Heart left ventricle (tissue), 13 donors: ENCODE data around the gene LRP1-AS.

Experiments
- CTCF ChIP-seq, 12 donors: fragments of 200-600 bp; sonication (generic) in 4 of 12; IDR thresholded peaks; one replicate each; pipeline versions ENCODE4 v1.5.0 to v1.8.0; 2018 to 2022; ENCODE audit warnings: antibody characterized with exemption in 12 of 12, mild to moderate bottlenecking in 5 of 12
- POLR2A ChIP-seq, 2 donors: fragments of 450-650 bp; IDR thresholded peaks; one replicate each; pipeline ENCODE4 v1.6.1; 2017; ENCODE audit warnings: antibody characterized with exemption in 2 of 2, mild to moderate bottlenecking in 2 of 2, moderate library complexity in 2 of 2
- donor health status: ischemic (EF 13 %, LVEDD 7.1; RV severe dilation, severe dysfunction).
- donor health status: DM: no; HTN: yes; CAD: no.
- donor health status: DM: no; HTN: no; CAD: no.
- donor health status: ischemic (EF 25% LVEDD 6.9; RV normal size, moderate dysfunction).
- donor health status: ischemic (EF 25% LVEDD 5.7; RV mildly dilated, moderate dysfunction).
- donor health status: ischemic (EF 35%, LVEDD 5.7; RV mildly dilated, moderate dysfunction).
- donor health status: nonischemic (EF 11% LVEDD 7.7; RV severe dilation, severe dysfunction).
- donor health status: DM: yes; HTN: yes; CAD: no.
- donor health status: PGD.
- donor health status: ischemic (EF 29% LVEDD 5.4; RV normal size, mild dysfunction).
- donor health status: nonischemic (EF 23%, LVEDD 6.1; RV moderate dilation, normal function).

- TF ChIP-seq CTCF (IDR thresholded peaks at IDR 0.05) (no peak), POLR2A (IDR thresholded peaks at IDR 0.05) (no peak)
Observed at GRCh38 chr12:57183939-57184725, 36.7 kb upstream of the LRP1-AS start.
